Stimulated activated CD4-positive, alpha-beta T cell treated with anti-CD3 and anti-CD28 coated beads, TNF-alpha, amount 100 ng/mL, for 4 hours (primary cell): Measurements from ENCODE around the gene DAW1.

Experiments used
- DNase-seq, 3 experiments: peaks; one replicate each; pipeline ENCODE4 v3.0.0-alpha.2; 2020; ENCODE audit warnings: low read depth in 3 of 3

Gene DAW1

DNA sequence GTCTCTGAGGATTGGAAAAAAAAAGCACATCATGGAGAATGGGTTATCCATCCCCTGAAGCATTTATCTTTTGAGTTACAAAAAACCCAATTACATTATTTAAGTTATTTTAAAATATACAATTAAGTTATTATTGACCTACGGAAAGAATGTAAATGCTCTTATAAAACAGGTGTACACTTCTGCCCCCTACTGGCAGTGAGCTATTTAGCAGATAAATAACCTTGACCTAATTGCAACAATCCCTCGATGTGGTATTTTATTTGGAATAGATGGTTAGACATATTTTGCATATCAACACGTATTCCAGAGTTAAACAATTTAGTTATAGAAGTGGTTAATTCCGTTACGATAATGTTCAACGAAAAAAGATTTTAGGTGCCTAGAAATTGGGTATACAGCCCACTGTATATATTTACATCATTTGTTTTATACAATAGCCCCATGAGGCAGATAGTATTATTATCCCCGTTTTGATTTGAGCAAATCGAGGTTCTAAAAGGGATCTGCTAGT lies 9.1 kb upstream of the DAW1 start:
- DNase-seq: no peak

DNA sequence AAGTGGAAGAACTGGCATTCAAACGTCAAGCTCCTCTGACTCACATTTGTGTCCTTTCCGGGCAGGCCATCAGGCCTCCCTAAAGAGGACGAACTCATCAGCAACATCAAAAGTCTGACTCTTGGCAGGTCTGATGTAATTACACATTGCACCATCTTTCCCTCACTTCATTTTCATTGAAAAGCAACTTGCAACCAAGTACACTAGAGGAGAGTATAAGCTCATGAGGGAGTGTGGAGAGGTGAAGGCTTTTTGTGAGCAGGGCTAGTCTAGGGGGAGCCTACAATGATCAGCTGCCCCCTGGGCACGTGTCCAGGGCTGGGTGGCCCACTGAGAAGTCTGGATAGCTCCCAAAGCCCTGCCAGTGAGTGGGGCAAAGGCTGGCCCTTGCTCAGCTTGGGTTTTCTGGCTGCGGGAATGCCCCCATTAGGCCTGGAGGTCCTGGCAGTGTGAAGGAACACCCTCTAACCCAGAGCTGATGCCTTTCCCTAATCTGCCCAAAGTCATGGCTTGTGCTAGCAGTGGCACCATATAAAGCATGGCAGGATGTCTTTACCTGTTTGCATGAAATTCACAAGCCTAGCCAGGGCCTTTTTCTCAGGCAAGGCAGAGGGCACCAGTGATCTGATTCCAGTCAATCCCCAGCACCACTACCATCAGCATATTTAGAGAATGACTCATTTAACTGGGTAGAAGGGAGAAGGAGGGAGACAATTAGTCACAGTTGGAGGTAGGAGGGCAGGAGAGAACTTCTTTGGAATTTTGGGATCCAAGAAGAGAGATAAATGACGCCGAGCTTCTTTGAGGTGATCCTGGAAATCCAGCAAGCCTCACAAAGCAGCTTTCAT lies 8.5 kb upstream of the DAW1 start:
- no peak for DNase-seq

GRCh38 chr2:227864161-227864756 lies 7.2 kb upstream of the DAW1 start:
- DNase-seq: no peak

DNA sequence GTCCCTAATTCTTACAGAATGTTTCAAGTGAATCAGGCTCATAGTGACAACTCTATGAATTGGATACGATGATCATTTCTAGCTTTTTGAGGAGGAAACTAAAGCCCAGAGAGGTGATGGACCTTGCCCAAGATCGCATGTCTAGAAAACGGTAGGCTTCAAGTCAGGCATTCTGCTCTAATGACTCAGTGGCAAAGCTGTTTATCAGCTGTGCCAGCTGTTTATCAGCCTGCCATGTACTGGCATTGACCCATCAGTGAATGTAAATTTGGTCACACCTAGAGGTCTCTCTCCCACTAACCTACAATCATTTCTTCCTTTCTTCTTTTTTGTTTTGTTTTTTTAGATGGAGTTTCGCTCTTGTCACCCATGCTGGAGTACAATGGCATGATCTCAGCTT lies 6.1 kb upstream of the DAW1 start:
- DNase-seq: no peak

- DNase-seq: no peak
Observed at GRCh38 chr2:227867386-227867785, 4.0 kb upstream of the DAW1 start.

DNA sequence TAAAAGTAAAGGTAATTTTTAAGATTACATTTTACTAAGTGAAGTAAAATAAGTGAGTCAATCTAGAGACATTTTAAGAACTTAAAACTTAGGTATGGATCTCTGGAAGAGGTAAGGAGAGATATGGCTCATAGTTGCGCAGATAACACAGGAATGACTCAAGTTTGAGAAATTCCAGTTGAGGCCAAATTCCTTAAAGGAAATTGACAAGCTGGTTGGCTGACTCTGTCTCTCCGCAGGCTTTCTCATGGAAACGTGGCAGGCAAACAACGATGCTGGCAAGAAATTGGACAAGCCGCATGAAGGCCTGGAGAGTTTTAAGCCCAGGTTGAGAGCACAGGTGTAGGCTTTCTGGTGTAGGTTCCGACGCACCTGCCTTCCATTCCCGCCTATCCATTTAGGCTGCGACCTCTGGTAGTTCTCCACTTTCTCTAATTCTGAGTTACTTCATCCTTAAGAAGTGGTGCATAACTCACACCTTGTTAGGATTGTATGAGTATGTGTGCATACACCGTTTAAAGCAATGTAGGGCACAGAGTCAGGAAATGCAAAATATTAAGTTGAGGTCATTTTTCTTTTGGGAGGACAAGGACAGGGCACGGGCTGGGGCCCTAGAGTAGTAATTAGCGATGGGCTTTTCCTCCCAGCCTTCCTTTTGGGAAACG lies 589 bp upstream of the DAW1 start:
- no peak for DNase-seq

DNA sequence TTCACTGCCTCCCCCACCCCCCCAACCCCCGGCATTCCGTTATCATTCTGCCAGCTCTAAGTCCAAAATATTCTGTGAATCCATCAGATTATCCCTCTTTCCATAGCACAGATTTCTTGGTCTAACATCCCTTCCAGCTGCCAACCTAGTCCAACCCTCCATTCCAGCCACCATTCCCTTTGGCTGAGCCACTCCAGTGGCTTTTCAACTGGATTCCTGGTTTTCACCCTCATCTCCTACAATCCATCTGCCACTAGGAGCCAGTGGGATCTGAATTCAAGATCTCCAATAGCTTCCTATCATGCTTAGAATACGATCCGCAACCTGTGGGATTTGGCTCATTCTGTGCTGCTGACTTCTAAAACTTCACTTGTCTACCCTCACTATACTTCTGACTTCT lies 1.2 kb downstream of the DAW1 start:
- no peak for DNase-seq

- no peak for DNase-seq
Observed at GRCh38 chr2:227876300-227876801, 4.9 kb downstream of the DAW1 start.

DNA sequence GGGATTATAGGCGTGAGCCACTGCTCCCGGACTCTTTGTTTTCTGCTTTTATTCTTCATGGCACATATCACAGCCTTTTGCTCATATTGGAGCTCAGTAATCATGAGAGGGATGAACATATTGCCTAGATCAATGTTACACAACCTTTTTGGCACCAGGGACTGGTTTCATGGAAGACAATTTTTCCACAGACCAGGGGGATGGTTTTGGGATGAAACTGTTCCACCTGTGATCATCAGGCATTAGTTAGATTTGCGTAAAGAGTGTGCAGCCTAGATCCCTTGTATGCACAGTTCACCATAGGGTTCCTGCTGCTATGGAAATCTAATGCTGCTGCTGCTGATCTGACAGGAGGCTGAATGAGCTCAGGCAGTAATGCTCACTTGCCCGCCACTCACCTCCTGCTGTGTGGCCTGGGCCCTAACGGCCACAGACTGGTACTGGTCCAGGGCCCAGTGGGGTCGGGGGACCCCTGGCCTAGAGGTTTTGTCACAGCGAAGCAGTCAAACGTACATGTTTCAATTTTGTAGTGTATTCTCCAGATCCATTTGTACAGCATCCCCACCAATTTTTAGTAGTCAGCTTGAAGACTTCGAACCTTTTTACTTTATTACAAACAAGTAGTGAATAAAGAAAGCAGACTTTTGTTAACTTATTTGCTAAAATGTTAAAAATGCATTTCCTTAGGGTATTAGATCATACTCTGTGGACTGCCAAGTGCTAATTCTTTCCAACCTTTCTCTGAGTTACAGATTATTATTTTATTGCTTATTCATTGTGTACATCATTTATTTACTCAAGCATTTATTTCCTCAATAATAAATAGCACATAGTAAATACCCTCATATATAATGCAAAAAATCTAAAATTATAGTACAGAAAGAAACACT lies 6.2 kb downstream of the DAW1 start:
- DNase-seq: no peak

DNA sequence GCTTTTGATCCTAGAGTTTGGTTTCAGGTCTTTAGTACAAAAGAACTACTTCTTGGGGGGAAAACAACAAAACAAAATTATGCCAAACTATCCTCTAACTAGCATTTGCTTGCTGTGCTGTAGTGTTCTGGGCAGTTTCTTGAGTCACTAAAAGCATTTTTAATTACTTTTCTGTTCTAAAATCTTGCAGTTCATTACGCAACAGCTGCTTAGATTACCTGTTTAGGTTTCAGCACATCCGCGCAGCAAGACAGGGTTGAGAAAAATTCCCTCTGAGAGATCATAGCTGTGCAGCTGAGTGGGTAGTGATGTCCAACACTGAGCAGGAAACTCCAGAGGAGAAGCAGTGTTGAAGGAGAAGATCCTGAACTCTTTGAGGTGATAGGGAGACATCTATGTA lies 9.0 kb downstream of the DAW1 start:
- DNase-seq: no peak

DNA sequence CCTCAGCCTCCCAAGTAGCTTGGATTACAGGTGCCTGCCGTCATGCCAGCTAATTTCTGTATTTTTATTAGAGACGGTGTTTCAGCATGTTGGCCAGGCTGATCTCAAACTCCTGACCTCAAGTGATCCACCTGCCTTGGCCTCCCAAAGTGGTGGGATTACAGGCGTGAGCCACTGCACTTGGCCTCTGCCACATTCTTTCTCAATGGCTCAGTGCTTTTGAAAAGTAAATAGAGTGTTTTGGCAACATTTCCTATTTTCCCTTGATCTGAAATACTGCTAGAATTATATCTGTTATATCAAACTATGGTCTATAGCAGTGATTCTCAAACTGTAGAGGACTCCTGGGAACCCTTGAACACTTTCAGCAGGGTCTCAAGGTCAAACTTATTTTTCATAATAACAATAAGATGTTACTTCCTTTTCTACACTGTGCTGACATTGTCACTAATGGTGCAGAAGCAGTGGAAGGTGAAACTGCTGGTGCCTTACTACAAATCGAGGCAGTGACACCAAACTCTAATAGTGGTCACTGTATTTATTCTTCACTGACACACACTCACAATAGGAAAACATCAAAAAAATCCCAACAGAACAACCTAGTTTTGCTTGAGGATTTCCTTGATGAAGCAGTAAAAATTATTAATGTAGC lies 10.6 kb downstream of the DAW1 start:
- DNase-seq: no peak

DNA sequence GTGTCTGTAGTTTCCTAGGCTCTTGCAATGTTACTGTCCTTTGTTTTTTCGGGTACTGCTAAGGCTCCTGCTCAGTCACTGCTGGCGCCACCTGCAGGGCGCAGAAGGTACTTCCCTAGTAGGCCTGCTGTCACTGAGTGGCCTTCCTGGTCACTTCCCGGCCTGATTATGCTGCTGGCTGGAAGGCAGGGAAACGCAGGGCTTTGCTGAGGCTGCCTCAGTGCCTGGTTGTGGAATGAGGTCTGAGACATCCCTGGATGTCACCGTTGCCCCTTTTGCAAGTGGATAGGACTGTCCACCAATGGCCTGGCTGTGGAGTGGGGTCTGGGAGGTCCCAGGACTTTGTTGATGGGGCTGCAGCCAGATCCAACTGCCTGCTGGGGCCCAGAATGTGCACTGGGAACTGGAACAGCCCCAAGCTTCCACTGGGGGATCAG lies 13.1 kb downstream of the DAW1 start:
- DNase-seq: peak; percentile 7 to 33 (median 18)

DNA sequence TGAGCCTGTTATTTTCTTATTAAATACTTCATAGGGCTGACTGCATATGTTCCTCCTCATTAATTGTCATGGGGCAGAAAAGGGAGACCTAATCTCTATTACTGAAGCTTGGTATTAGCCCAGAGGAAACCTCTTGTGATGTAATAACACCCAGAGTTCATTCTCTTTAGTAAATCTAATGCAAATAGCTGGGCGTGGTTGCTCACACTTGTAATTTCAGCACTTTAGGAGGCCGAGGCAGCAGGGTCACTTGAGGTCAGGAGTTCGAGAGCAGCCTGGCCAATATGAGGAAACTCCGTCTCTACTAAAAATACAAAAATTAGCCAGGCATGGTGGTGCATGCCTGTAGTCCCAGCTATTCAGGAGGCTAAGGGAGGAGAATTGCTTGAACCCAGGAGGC lies 14.7 kb downstream of the DAW1 start:
- no peak for DNase-seq

- DNase-seq: no peak
Observed at GRCh38 chr2:227888289-227888688, 16.9 kb downstream of the DAW1 start.

DNA sequence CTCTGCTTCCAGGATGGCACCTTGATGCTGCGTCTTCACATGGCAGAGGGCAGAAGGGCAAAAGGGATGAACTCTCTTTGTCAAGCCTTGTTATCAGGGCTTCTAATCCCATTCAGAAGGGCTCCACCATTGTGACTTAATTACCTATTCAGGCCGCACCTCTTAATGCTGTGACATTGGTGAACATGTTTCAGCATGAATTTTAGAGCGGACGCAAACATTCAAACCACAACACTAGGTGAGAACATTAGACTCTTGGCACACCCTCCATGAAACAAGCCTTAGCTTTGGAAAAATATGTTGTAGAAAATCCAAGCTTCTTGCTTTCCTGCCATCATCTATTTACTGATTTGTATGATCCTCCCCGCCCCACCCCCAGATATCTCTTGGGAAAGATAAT lies 17.9 kb downstream of the DAW1 start:
- DNase-seq: no peak

GRCh38 chr2:227890495-227891079 lies 19.2 kb downstream of the DAW1 start:
- DNase-seq: no peak

DNA sequence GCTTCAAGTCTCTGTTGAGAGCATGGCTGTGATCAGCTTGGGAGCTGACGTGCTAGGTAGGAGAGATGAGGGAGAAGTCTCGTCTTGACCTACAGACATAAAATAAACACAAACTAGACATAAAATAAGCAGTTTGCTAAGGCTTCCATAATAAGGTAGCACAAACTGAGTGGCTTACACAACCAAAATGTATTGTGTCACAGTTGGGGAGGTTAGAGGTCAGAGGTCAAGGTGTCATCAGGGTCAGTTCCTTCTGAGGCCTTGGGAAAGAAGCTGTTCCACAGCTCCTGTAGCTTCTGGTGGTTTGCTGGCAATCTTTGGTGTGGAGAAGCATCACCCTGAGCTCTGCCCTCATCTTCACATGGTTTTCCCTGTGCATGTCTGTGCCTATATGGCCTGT lies 20.2 kb downstream of the DAW1 start:
- DNase-seq: no peak

GRCh38 chr2:227903381-227903780 lies 31.9 kb downstream of the DAW1 start:
- no peak for DNase-seq

DNA sequence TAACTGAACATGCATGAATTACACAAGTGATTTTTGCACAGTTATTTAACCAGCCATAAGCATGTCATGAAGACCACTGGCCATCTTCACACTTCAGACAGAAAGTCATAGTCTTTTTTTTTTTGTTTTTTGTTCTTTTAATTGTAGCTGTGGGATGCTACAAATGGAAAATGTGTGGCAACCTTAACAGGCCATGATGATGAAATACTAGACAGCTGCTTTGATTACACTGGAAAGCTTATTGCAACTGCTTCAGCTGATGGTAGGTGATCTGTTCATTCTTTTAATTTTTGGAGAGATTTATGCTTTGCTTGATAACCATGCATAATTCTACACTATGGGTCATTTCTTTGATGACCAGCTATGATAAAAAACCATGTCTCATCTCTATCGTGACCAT lies 35.6 kb downstream of the DAW1 start:
- DNase-seq: no peak

GRCh38 chr2:227908266-227909054 lies 37.0 kb downstream of the DAW1 start:
- no peak for DNase-seq
